TTC549 (cell line): Measurements from ENCODE around the gene KCNAB2.
"Not testable (repeated sequence)": the region's sequence is repeated elsewhere in the genome, so short reads cannot be mapped to it uniquely, and the experiment has no call there.

Experiments used
- FAIRE-seq: peaks from 2 replicates; lab custom pipeline; 2012; peaks lifted over from hg19 to GRCh38; lab: Jason Lieb, UNC

KCNAB2 gene

DNA sequence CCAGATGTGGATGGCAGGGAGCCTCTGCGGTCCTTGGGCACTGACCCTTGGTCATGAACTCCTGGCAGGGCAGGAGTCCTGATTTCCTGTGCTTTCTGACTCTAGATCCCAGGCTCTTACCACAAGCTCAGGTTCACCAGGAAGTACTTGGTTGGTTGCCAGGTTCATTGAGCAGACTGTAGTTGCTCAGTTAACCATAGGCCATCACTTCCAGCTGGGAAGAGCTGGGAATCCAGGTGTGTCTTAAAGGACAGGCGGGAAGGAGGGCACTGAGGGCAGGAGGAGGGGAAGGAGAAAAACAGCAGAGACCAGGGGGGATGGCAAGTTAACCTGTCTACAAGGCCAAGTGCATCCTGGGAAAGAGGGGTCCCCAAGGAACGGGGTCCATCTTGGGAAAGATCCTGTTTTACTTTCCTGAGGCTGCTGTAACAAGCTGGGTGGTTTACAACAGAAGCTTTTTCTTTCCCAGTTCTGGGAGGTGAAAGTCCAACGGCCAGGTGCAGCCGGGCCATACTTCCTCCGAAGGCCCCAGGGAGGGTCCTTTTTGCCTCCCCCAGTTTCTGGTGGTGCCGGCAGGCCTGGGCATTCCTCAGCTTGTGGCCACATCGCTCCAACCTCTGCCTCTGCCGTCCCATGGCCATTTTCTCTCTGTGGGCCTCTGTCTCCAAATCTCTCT, 11.6 kb downstream of the KCNAB2 start:
- no peak for FAIRE-seq

DNA sequence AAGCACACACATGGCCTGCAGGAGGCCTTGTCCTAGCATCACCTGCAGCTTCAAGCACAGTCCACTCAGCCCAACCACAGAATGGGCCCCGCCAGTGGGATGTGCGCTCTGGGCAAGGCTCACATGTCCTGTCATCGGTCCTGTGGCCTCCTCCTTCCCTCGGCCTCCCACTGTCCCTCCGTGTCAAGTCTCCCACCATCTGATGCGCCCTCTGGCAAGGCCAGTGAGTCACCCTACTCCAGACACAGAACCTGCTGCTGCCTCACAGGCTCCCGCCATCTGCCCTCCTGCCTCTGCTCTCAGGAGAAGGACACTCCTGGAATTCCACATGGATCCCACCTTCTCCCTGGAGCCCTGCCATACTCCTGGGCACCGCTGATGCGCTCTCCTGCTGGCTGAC, 14.2 kb downstream of the KCNAB2 start:
- no peak for FAIRE-seq

DNA sequence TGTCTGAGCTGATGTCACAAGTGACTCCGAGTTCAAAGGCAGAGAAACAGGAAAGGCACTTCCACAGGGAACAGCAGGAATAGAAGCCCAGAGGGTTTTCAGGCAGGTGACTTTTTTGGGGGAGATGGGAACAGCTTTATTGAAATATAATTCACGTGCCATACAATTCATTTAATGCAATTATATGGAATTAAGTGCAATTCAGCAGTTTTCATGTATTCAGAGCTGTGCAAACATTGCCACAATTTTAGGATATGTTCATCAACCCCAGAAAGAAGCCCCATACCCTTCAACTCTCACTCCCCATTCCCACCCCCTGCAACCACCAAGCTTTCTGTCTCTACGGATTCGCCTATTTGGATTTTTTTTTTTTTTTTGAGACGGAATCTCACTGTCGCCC, 17.0 kb downstream of the KCNAB2 start:
- FAIRE-seq = no peak

DNA sequence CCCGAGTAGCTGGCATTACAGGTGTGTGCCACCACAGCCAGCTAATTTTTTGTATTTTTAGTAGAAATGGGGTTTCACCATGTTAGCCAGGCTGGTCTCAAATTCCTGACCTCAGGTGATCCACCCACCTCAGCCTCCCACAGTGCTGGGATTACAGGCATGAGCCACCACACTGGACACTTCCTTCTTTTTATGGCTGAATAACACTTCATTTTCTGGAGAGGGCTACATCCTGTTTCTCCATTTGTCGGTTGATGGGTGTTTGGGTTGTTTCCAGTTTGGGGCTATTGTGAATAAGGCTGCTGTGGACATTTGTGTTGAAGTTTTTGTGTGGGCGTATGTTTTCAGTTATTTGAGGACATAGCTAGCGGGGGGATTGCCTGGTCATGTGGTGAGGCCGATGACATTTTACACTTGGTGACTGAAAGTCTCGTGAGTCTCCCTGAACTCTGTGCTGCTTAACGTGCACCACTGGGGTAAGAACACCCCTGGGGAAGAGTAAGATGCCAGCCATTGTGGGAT, 17.9 kb downstream of the KCNAB2 start:
- not testable (repeated sequence) for FAIRE-seq

DNA sequence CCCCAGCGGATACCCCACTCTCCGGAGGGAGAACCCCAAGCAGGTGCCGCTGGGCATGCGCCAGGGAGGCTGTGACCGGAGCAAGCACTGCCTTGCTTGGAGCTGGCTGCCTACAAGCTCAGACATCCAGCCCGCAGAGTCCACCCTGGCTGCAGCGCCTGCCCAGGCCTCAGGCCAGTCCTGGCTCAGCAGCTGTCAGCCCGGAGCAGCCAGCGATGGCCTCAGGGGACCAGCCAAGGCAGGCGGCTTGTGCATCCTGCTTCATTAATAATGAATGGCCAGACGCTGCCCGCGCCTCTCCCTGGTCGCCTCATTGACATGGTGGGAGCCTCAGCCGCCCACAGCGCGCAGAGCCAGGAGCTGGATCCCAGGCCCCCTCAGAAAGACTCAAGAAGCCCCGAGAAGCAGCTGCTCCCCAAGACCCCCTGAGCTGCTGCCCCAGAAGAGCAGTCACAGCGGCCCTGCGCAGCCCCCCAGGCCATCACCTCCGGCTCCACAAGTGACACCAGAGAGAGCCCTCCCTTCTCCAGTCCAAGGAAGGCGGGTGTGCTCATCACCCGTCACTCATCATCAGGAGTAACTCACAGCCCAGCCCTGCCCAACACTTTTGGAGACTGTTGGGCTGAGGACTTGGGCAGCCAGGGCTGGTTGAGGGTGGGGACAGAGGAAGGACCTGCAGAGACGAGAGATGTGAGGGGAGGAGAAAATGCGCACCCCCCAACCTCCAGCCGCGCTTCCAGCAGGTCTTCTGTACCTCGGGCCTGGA, 19.6 kb downstream of the KCNAB2 start:
- no peak for FAIRE-seq

DNA sequence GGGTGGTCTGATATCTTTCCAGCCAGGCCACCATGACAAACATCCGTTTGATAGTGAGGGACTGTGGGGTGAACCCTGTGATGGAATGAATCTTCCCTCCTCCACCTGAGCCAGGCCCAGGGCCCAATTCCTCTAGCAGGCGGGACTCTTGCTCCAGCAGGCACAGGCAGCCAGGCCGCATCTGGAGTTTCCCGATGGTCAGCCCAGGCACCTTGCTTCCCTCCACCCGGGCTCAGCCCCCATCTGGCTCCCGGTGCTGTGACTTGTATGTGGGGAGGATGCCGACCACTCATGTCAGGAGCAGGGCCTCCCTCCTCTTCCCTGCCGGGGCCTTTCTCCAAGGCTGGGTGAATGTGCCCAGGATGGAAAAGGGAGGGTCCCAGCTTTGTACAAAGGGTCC, 21.0 kb downstream of the KCNAB2 start:
- no peak for FAIRE-seq

DNA sequence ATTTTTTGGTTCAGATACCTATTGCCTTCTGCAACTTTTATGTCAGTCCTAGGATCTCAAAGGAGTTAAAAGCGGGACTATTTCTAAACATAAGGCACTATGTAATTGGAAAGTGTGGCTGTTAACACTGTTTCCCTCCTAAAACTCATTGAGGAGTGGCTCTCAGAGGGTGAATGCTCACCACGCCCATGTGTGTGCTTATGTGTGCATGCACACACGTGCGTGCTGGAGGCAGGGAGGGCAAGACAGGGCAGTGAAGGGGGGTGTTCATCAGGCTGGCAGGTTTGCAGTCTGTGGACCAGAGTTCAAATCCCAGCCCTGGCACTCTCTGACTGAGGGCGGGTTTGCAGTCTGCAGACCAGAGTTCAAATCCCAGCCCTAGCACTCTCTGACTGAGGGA, 22.4 kb downstream of the KCNAB2 start:
- no peak for FAIRE-seq

DNA sequence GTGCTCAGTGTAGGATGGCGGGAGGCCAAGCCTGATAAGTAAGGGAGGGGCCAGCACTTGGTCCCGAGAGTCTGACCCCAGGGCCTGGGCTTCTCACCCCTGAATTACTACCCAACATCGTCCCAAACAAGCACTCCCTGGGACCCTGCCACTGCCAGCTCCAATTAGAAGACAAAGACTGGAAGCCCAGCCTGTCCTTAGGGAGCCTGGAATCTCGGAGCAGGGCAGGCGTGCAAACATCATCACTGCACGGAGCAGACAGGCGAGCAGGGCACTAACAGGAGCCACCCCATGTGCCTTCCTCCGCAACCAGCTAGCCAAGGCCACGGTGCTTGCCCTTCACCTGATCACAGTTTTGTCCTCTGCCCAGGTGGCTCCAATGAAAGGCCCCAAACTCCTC, 23.2 kb downstream of the KCNAB2 start:
- FAIRE-seq = no peak

DNA sequence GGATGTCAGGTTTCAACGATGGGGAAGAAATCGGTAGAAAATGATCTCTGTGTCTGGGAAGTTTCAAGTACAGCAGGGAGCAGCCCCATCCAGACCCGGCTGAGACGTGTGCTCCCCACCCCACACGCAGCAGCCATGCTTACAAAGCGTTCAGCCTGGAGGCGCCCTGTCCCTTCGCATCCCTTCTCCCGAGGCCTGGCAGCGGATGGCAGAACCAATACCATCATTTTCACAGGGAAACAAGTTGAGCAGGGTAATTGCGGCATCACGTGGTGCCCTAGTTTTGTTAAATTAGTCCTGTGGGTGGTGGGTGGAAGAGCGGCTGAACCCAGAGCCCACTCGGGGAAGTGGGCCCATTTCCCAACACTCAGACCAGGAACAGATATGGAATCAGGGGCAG, 23.9 kb downstream of the KCNAB2 start:
- no peak for FAIRE-seq

DNA sequence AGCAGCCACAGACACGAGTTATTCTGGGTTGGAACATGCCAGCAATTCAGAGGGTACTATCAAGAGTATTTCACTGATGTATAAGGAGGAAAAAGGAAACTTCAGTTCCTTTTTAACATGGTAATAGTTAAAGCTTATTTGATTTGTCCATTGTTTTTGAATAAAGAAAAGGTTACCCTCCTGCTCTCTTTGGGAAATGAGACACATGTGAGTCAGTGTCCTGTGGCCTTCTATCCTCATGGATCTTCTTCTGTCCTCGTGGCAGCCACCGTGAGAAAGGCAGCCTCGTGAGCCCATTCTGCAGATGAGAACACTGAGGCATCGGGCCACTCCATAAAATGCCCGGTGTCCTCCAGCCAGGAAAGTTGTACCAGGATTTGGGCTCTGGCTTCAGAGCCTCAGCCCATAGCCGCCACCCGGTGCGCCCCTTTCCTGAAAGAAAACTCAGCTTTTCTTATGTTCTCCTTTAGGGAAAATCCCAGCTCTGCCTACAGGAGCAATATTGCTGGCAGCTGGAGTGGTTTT, 24.8 kb downstream of the KCNAB2 start:
- FAIRE-seq = no peak

DNA sequence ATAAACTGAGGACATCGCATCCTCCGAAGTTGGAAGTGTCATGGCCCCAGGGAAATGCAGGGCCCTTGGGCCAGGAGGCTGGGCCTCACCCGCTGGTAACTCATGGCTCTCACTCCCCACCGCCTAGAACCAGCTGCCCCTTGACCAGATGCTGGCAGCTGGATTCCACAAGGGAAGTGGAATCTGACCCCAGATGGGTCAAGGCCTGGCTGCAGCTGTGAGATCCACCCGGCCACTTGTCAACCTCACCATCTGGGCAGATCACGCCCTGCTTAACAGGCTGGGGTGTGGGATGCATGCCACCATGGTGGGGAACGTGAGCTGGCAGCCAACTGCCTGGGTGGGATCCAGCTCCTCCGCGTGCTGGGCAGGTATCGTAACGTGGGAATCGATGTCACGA, 25.5 kb downstream of the KCNAB2 start:
- FAIRE-seq = no peak

DNA sequence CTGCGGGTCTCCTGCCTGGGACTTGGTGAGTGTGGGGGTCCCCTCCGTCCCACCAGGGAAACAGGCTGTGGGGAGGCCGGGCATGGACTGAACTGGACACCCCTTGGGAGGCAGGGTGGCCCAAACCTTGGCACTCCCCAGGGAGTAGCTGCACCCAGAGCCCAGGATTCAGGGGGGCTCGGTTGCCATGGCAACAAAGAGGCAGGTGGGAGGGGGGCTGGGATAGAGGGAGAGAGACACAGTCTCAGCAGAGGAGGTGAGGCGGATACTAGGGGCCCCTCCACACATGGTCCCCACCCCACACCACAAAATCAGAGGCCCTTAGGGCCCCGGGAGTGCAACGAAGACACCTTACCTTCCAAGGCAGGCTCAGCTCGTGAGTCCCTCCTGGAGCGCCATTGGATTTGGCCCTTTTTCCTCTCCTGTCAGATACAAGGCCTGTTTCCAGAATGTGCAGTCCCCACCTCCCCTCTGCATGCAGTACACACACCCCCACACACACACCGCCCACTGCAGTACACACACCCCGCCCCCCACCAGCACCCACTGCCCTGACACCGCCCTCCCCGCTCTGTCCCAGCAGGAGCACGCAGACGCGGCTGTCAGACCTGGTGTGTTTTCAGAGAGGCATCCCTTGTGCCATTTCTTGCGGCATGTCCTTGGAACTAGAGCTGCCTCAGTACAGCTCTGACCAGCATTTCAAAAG, 27.2 kb downstream of the KCNAB2 start:
- no peak for FAIRE-seq

DNA sequence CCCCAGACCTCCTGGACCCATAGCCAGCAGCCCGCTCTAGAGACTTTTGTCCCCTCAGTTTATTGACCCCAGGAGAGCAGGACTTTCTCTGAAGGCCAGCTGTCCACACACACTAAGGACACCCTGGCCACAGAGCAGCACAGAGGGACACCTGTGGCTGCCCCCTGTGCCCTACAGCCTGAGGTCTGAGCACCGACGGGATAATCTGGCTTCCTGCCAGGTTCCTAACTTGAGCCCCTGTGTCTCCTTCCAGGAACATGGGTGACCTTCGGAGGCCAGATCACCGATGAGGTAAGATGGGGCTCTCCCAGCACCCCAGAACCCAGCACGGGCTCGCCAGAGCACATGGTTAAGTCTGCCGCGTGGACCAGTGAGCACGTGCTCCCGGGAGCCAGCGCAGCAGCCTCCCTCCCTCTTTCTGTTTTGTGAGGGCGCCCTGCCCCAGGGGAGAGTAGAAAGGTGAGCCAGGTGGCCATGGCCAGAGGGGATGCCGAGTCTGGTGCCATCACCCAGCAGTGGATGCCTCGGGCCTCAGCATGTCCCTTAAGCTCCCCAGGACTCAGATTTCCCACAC, 27.9 kb downstream of the KCNAB2 start:
- FAIRE-seq = no peak

DNA sequence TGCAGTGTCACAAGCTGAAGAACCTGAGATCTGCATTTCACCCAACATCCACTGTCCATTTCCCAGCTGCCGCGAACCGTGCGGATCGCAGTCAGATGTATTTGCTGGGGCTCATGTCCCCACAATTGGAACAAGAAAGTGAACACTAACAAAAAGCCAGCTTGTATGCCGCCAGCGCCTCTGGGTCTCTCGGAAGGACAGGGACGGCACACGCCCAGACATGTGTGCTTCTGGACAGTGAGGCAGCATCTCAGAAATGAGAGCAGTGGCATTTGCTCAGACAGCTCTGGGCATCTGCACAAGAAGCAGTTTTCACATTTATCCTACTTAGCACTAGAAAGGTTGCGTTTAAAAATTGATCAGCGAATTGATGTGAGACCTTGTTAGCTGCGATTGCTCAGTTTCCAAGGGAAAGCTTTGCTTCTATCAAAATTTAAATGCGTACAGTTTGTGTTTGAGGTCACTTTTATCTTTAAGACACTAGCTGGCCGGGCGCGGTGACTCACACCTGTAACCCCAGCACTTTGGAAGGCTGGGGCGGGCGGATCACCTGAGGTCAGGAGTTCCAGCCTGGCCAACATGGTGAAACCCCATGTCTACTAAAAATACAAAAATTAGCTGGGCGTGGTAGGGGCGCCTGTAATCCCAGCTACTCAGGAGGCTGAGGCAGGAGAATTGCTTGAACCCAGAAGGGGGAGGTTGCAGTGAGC, 28.7 kb downstream of the KCNAB2 start:
- FAIRE-seq = no peak

DNA sequence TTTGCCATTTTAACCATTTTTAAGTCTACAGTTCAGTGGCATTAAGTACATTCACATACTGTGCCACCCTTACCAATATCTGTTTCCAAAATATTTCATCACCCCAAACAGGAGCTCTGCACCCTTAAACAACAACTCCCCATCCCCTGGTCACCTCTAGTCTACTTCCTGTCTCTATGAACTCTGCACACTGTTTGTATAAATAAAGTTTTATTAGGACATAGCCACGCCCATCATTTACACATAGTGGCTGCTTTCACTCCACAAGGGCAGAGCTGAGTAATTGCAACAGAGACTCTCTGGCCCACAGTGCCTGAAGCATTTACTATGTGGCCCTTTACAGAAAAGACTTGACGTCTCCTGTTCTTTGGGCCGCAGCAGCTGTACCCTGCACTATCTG, 30.1 kb downstream of the KCNAB2 start:
- no peak for FAIRE-seq

DNA sequence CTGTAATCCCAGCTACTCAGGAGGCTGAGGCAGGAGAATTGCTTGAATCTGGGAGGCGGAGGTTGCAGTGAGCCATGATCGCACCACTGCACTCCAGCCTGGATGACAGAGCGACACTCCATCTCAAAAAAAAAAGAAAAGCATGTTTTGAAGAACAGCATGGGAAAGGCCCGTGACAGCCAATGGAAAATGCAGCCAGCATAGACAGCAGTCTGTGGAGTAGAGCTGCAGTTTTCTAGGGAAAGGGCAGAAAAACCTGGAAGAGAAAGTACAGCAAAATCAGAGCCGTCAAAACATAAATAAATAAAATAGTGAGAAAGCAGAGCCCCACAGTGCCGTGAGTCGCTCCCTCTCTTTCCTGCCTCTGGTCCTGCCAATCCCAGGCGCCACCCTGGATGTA, 31.4 kb downstream of the KCNAB2 start:
- FAIRE-seq = not testable (repeated sequence)

DNA sequence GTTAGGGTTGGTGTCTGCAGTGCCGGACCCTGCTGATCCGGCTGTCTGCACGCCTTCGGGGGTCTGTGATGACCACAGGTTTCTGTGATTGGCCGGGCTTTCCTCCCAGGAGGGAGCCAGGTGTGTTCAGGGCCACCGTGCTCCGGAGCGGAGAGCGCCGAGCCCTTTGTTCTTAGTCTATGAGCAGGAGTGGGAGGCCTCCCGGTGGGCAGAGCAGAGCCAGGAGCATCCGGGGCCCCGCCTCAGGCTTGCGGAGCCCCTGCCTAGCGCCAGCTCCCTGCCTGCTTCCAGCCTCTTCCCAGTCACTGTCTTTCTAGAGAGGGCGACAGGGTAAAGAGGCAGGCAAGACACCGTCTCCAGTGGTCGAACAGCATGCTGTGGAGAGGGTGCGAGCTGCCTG, 31.8 kb downstream of the KCNAB2 start:
- no peak for FAIRE-seq

DNA sequence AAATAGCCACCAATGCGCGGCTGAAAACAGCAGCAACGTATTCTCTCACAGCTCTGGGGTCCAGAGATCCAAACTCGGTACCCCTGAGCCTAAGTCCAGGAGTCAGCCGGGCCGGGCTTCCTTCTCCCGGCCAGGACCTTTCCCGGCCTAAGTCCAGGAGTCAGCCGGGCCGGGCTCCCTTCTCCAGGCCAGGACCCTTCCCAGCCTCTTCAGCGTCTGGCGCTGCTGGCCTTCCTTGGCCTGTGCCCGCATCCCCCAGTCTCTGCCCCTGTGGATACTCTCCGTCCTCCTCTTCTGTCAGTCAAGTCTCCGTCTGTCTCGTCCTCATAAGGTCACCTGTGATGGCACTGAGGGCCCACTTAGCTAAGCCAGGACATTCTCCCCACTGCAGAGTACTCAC, 32.2 kb downstream of the KCNAB2 start:
- no peak for FAIRE-seq

DNA sequence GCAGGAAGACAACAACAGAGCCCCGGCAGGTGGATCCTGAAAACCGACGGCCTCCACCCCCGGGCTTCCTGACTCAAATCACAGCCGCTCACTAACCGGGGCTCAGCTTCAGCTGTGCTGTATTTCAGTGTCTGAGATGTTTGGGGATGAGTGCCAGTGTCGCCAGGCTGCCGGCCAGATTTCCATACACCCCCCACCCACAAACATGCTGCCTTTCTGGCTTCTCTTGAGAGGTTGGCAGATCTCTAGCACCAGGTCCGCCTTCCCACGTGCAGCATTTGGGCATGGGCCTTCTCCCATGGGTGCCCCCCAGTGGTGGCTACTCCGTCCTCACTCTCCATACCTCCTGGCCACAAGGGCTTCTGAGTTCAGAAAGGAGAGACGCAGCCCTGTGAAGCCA, 34.8 kb downstream of the KCNAB2 start:
- FAIRE-seq = no peak

DNA sequence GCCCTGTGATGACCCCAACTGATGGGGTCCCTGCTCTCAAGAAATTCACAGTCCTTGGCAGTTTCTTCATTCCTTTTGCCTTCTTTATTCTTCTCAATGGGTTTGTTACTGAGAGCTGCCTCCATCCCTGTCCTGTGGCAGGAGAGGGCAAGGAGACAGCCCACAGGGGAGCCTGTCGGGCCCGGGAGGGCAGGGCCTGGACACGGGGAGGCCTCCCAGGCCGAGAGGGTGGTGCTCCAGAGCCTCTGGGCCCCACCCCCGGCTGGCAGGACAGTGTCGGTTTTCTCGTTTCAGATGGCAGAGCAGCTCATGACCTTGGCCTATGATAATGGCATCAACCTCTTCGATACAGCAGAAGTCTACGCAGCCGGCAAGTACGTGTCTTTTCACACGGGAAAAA, 36.2 kb downstream of the KCNAB2 start:
- FAIRE-seq = no peak

DNA sequence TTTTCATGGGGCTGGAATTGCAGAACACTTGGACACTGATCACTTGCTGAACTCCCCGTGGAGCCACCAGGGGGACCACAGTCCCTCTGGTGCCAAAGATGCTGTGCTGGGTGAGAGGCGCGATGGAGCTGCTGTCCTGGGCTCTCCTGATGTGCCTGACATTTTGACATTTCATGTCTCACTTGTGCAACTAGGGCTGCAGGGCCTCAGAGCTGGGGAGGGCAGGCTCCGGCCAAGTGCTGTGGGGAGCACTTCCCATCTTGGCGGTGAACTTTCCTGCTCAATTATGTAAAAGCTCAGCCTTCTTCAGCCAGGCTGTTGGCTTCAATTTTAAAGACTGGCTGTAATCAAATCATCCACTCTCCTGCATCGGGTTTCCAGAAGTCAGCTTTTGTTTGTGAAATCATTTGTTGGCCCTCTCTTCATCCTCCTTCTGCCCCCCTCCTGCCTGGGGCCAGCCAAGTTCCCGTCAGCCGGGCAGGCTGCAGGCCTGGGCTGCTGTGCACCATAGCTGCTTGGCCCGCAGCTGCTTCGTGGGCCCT, 36.8 kb downstream of the KCNAB2 start:
- FAIRE-seq = no peak

DNA sequence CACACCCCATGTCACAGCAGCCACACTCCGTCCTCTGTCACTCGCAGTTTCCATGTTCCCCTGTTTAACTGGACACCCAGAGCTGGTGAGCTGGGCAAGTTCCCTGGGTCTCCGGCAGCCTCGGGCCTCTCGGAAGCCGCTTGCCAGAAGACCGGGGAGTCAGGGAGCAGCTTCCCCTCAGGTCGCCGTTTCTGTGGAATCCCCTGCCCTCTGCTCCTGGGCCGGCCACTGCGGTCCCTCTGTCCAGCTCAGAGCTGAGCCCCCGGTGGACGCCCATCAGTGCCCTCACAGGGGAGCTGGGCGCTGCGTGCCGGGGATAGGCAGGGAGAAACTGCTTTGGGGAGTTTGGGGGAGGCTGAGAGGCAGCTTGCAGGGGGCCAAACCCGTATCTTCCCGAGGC, 37.7 kb downstream of the KCNAB2 start:
- no peak for FAIRE-seq
